Cortex of kidney (tissue), 1 donor: ENCODE measurements around the gene PACC1.

Source experiments
- DNase-seq: peaks from one replicate; lab custom pipeline; 2025; lab: John Stamatoyannopoulos, UW

Gene PACC1

DNA sequence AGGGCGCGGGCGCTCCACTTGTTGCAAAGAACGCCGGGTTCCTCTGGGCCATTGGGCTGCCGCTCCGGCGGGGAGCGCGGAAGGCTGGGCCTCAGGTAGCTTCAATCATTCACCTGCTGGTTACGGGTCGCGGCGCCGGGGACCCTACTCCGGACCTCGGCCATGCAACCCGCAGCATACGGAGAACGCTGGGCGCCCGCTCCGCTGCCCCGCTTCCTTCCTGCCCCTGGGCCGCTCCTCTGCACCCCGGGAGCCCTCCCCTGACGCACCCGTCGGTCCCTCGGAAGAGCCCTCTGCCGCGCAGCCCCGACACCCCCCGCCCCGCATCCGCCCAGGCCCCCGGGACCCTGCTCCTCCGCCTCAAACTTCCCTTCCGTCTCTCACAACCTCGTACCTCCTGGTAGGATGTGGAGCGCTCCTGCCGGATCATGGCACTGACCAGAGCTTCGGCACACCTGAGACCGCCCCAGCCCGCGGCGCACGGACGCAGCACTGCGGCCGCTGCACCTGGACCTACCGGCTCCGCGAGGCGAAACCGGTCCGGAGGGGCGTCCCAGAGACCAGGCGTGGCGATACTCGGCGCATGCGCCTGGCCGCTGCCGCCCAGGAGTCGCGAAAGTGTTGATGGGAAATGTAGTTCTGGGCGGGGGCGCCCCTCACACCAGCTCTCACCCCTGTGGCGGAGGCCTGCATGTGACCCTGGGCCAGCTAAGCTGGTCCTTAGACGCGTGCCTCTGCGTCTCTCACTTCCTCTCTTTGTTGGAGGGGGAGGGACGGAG lies at the start of gene PACC1:
PACC1 (minus strand) TSS at position 559 of the 779 bp plus-strand sequence; CDS start at position 430, 129 bp downstream.
- DNase-seq, result peak; percentile 54

DNA sequence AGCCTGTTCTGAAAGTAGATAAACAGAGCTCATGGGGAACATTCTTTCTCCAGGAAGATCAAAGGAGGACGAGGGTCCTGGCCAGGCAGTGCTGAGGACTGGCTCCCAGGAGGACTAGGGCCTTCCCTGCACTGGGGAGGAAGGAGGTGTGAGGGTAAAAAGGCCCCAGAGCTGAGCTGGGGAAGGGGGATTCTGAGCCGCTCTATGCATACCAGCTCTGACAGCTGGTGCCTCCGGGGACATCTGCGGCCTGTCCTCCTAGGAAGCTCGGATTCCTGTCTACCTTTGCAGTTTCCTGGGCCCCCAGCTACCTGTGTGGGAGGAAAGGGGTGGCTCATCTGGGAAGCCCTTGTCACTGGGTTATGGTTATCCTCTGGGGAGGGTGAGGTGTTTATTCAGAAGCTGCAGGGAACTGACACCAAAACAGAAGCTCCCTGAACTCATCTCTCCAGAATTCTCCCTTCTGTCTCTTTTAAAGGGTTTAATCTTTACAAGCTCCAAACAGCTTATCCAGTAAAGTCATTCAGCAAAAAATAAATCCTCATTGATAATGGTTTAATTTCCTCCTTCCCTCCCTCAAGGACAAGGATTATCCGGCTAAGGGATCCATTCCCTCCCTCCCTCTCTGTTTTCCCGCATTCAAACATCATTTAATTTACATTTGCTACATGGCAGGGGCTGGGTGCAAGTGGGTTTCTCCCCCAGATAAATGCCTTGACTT lies 49.0 kb upstream of the PACC1 start:
- no peak for DNase-seq

DNA sequence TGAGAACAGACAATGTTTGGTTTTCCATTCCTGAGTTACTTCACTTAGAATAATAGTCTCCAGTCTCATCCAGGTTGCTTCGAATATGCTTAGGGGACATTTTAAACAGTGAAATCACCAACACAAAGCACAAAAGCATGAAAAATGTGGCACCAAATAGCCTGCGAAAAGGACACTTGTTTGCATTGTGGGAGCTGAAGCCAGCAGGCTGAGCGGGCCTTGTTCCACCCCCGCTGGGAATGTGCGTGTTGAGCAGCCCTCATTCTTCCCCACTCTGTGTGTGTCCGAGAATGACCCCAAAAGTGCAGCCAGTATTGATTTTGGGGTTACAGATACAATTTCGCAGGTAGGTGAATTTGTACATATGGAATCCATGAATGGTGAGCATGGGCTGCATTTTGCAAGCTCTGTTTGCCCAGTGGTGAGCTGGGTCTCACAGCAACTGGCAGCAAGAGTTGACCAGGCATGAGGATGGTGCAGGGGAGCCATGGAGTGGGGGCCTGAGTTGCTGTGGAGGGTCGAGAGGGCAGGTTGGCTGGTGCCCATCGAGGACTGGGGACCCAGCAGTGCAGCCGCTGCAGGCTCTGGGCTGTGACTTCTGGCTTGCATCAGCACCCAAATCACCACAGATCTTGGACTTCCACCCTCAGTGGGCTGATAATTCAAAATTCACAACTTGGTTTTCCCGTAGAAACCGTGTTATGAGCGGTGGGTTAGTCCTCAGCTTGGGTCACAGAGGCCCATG lies 47.4 kb upstream of the PACC1 start:
- no peak for DNase-seq

DNA sequence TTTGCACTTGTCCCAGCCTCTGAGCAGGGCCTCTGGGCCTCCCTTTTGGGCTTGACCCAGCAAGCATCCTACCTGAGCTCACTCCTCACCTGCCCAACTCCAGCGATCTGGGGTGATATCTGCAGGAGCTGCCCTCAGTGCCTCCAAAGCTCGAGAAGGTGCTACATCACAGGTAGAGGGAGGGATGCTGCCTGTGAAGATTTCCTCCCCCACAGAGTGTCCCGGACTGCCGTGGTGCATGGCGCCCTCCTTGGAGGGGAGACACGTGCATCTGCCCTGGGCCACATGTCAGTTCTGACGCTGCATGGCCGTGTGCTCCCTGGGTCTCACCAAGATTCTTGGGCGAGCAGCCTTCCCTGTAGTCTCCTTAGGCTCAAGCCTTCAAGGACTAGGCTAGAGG lies 45.7 kb upstream of the PACC1 start:
- DNase-seq, result no peak

DNA sequence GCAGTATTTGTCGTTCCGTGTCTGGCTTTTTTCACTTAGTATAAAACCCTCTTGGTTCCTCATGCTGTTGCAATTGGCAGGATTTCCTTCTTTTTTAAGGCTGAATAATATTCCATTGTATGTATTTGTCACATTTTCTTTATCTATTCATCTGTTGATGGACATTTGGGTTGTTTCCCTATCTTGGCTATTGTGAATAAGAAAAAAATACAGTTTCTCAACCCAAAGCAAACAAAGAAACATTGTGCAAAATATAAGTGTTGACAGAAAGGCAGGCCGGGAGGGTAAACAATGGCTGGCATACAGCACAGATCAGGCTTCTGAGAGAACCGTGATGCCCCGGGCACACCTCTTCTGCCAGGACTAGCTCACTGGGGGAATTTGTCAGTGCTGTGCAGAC lies 45.0 kb upstream of the PACC1 start:
- no peak for DNase-seq

DNA sequence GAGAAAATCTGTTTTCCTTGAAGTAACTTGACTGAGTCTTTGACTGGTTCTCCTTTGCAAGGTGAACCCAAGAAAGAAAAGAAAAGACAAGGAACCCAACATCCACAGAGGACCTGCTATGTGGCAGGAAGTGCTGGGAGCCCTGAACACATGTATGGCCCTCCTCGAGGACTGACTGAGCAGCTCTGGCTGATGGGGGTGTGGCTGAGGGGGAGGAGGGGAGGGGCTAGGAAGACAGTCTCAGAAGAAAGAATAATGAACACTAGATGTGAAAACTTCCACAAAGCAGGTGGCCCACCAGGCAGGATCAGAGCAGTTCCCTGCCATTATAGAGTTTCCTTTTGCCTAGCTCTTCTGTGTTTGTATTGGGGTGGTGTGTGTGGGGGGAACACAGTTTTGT lies 44.1 kb upstream of the PACC1 start:
- no peak for DNase-seq

DNA sequence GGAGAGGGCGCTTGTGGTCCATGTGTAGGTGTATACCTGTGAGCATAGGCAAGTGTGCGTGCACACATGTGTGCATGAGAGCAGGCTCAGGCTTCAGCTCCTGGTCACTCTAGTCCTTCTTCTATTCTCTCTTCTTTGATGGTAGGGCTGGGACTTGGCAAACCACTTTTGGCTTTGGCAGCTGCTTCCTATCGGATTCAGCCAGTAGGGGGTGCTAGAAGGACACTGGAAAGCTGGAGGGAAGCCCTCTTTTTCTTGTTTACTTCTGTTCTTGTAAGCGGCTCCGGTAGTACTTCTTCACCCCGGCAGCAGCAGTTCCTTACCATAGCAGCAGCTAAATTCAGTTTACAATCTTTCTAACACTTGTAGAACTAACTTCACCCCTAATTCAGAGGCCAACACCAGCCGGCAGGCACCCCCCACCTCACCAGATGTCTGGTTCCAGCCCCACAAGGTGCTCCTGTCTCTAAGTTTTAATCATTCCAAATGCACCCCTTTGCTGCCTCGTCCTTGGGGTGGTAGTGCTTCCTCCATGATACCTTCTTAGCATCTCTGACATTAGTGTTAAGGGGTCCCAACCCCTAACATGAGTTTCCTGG lies 43.2 kb upstream of the PACC1 start:
- DNase-seq, result no peak

DNA sequence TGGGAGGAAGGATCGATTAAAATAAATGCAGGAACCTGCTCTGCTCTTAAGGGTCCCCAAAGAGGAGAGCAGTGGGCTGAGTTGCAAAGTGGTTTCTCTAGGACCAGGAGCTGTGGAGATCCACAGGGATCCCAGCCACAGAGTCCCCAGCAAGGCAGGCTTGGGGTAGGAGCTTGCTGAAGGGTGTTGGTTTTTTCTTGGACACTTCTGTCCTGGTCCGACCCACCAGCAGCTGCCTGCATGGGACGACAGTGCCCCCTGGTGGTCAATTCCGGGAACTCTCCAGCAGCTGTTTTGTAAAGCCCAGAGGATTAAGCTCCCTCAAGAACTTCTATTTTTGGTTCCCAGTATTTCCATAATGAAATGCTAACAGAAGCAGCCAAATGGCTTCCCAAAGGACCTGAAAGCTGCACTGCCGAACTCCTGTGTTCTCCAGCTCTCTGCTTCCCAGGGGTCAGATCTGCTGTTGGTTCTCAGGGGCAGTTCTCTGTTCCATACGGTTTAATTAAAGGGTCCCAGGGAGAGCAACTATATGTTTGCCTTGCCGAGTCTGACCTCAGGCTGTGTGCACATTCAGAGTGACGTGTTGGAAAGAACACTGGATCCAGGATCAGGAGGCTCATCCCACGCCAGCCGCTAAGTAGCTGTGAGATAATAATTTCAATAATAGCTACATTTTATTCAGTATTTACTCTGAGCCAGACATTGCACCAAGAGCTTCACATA lies 41.3 kb upstream of the PACC1 start:
- no peak for DNase-seq

DNA sequence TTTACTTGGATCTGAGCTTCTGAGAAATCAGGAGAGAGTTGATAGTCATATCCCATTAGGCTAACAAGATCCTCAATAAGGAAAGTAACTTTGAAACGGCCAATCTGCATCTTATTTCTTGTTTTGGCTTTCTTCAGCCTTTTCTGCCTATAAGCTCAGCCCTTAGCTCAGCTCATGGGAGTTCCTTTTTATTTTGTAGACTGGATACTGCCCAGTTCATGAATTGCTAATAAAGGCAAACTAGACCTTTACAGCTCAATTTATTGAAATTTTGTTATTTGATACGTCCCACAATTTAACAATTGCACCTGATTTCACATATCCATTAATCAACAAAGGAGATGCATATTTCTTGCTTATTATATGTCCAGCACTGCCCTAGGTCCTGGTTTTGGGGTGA lies 40.7 kb upstream of the PACC1 start:
- DNase-seq, result no peak

DNA sequence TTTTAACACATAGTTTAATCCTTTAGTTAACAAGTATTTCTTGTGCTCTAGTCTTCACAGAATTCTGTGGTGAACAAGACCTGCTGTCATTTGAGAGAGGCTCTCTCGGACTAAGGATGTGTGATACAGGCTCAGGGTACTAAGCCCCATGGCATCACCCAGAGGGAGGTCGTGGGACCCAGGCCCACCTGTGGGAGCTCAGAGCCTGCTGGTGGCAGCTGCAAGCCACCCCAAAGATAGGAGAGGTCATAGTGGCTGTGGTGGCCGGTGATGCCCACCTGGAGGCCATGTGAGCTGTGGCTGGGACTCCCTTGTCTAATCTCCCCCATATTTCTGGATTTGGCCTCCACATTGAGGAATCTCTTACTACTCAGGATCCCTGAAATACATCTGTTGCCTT lies 40.1 kb upstream of the PACC1 start:
- no peak for DNase-seq

DNA sequence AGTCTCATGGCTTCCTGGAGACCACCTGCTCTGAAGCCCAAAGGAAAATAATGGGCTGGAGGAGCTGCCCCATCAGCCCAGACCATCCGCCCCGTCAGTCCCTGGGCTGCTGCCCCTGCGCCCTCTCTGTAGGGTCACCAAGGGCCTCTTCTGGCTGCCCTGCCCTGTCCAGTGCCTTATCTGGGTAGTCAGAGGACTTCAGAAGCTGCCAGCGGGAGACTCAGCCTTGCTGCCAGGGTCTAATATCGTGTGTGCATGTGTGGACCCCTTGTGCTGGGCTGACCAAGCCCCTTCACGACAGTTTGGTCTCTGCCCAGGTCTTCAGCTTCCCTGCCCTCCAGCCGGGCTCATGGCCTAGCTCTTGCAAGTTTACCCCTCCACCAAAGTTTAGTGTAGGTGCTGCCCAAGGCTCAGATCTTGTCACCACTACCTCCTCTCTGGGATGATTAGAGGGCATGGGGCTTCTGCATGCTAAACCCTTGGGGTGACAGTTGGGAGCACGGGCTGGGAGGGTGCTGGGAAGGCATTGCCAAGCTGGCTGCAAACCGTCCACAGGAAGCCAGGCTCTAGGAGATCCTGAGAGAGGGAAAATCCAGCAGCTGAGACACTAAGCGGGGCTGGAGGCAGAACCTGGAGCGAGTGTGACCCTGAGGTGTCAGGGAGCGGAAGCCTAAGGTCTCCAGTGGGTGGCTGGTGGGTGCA lies 38.6 kb upstream of the PACC1 start:
- no peak for DNase-seq

DNA sequence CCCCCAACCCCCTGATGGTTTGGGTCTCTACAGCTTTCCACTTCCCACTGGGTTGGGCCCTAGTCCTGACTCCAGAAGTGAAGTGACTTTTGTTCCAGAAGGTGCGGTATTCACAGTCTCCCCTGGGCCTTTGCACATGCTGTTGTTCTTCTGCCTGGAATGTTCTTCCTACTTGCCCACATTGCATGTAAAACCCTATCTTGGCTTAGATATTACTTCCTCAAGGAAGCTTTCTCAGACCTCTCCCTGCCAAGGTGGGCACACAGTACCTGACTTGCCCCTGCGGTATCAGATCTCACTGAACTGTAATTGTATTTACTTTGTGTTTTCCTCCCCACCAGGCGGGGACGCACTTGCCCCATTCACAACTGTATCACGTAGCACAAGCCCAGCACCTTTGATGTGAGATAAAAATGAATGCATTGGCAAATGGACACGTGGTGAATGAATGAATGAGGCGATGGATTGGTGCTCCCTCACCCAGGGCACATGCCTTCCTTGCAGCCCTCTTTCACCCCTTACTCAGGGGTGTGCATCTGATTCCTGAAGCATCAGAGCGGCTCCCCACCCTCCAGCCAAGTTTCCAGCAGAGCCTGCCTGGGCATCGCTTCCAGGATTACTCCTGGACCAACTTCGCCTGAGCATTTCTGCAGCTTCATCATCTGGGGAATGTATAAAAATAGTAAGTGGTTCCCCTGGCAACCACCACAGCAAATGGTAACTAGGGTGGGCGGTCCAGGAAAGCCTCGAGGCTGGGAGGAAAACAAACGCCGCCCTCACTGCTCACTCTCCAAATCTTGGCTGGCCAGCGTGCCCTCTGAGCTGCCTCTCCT lies 37.9 kb upstream of the PACC1 start:
- no peak for DNase-seq

DNA sequence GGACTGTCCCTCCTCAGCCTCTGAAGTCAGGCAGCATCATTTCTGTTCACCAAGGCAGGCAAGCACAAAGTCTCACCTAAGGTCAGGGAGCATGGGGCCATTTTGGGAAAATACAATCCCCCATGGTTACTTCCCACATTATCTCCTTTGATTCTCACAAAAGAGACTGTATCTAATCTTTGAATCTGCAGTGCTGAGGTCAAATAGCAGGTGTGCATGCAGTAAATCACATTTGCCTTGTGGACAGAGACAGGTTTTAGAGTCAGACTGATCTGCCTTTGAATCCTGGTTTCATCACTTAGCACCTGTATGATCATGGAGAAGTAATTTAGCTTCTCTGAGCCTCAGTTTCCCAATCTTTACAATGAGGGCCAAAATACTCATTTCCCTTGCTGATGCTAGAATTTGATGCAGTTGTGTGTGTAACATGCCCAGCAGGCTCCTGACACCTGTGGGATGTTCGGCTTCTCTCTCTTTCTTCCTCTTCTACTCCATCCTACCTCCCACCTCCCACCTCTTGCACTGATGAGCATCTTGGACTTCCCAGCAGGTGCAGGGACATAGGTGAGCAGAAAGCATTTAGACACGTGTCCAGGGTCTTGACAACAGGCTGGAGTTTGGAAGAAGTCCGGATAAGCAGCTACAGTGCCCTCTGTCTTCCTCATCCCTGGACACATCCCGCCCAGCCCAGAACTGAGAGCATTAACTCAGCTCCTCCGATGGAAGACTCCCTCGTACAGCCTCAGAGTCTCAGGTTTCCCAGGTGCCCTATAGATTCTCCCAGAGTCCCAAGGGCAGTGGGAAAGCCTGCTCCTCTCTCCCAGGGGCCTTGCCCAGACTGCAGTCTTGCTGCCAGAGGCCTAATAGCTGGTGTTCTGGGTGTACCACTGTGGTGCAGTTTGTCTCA lies 37.0 kb upstream of the PACC1 start:
- DNase-seq, result no peak

DNA sequence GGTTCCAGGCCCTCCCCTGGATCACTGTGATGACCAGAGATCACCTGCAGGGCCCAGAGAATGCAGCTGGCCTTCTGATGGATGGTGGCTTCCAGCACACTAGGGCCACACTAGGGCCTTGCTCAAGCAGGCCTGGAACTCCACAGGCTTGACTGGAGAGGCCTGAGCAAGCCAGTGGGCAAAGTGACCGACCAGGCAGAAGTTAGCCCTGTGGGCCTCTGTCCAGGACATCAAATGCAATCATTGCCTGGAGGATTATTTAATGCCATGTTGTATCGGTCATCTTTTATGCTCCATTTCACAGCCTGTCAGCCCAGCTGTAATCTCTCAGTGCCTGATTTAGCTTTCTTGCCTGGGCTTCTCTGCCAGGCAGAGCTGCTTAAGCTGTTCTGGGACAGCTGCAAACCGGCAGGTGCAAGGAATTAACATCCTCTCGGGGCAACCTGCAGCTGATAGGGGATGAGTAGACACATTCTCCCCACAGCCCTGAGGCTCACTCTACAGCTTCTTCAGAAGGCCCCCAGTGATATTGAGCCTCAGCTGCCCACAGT lies 35.7 kb upstream of the PACC1 start:
- DNase-seq, result no peak

DNA sequence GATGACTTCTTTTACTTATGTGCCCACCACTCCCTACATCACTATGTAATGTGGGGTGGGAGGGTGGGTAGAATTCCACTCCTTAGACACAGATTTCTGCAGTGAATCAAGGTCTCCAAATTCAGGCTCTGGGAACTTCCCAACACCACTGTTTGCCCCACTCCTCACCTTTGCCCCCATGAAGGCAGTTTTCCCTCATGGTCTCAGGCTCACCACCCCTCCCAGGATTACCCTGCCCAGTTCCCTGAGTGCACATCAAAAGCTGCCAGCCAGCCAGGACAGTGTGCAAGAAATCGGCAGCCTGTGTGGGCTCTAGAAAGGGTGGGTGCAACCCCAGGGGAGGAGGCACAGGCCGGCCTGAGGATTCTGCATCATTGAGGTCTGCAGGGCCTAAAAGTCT lies 32.8 kb upstream of the PACC1 start:
- DNase-seq, result no peak

DNA sequence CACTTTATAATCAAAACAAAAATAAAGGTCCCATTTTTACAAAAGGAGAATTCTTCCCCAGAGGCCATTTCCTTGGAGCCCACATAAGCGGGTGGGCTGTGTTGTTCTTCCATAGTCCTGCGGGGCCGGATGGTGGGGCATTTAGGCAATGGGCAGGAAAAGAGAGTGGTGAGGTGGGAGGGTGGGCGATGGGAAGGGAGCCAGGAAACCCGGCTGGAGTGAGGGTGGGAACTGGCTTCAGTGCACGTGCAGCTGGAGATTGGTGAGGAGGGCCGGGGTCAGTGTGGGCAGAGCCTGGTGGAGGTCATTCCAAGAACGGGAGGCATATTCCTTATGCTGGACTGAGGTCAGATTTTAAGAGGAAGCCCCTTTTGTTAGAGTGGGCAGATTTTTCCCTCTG lies 31.6 kb upstream of the PACC1 start:
- no peak for DNase-seq

DNA sequence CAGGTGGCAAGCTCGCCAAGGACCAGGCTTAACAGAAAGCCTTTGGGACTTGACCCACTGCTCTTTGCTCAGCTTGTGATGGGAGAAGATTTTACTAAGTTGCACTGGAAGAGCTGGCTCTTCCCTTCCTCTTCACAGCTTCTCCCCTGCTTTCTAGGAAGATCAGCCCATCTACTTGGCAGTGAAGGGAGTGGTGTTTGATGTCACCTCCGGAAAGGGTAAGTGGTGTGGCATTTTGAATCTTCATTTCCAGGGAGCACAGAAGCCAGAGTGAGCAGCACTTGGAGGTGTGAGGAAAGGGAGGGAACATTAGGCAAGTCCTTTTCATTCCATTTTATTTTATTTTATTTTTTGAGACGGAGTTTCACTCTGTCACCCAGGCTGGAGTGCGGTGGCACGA lies 27.7 kb upstream of the PACC1 start:
- no peak for DNase-seq

DNA sequence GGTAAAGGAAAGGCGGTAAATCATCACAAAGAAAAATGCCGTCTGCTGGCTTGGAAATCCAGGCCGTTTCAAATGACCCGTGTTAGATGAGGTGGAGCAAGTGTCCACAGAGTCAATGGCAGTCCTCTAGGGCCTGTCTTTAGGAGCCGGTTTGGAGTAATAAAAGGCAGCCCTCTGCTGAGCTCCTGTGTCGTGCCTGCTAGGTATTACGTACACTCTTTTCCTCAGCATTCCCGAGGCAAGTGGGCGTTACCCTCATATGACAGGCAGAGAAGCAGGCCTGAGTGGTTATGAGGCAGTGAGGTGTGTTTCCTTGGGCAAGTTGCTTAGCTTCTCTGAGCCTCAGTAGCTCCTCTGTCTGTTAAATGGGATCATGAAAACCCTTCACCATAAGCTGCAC lies 25.7 kb upstream of the PACC1 start:
- no peak for DNase-seq

DNA sequence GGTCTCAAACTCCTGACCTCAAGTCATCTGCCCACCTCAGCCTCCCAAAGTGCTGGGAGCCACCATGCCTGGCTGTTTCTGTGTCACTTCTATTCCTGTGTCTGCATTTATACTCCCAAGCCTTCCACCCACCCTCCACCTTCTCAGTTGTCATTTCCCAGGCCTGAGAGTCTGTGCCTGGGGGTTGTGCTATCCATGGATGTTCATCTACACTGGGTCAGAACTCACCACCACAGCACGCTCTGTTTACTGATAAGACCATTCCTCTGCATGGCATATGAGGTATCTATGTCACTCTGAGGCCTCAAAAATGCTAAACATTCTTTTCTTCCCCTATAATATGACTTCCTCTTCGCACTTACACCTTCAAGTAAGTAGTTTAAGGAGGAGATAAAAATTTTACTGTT lies 24.1 kb upstream of the PACC1 start:
- DNase-seq, result no peak
